Measurements from ENCODE around the gene SKIDA1. TPM values are rescaled to one million over a fixed set of nuclear protein-coding genes. Genes with fewer than 3 reads are reported as not detected.

SKIDA1 gene
- total and polyA plus RNA-seq, 12 donors, result 0.64 to 3.5 (median 2.4) TPM

- H3K27ac ChIP-seq, result peak overlapping the region; percentile 71 to 90 (median 85)
- no peaks in the 10 kb centered on the region for H3K9me3 ChIP-seq (replicated peaks in 1 of 3)
Observed at GRCh38 chr10:21519397-21519933, 6.0 kb downstream of the SKIDA1 start.

GRCh38 chr10:21518641-21519396 is 6.7 kb downstream of the SKIDA1 start:
- TF ChIP-seq CTCF (IDR thresholded peaks at IDR 0.05) (no peak), POLR2A (IDR thresholded peaks at IDR 0.05) (peak in 1 of 2 donors; percentile 61)
- intact Hi-C loops (cut with DNase I), result loop anchor here in 1 of 2 donors (5.0 kb wide), 1 partner anchor 213 kb away; no protein-coding TSS in a partner anchor
- H3K9me3 ChIP-seq (replicated peaks in 1 of 3), result no peaks in the 10 kb centered on the region
- H3K27ac ChIP-seq, result peak overlapping the region; percentile 71 to 90 (median 85)
- peaks cover 15 to 34% of the 10 kb centered on the region in 2 donors for H3K4me1 ChIP-seq (replicated peaks in 1 of 2)
- no peaks in the 10 kb centered on the region for H3K36me3 ChIP-seq (replicated peaks in 1 of 2)
- DNase-seq, result peak in 3 of 7 donors; percentile 49 to 55 (median 52)
- no peaks in the 10 kb centered on the region for H3K27me3 ChIP-seq
- WGBS, 4 donors, result 2 to 5% (median 4%) methylated on average over 16 of the region's 16 CpGs
- peak overlapping the region in 3 of 4 donors; percentile 13 to 70 (median 45) for H3K4me3 ChIP-seq

More at GRCh38 chr10:21519397-21519933, 6.0 kb downstream of the SKIDA1 start:
- no peak for DNase-seq
- 4 to 10% (median 6%) methylated on average over 11 of the region's 11 CpGs for WGBS, 4 donors
- peaks cover 15 to 34% of the 10 kb centered on the region in 2 donors for H3K4me1 ChIP-seq (replicated peaks in 1 of 2)
- H3K27me3 ChIP-seq, result no peaks in the 10 kb centered on the region
- no peaks in the 10 kb centered on the region for H3K36me3 ChIP-seq (replicated peaks in 1 of 2)
- intact Hi-C loops (cut with DNase I), result loop anchor here in 1 of 2 donors (5.0 kb wide), 1 partner anchor 213 kb away; no protein-coding TSS in a partner anchor
- TF ChIP-seq POLR2A (IDR thresholded peaks at IDR 0.05), result no peak
- TF ChIP-seq CTCF (IDR thresholded peaks at IDR 0.05), result no peak
- peak overlapping the region in 3 of 4 donors; percentile 13 to 70 (median 45) for H3K4me3 ChIP-seq

GRCh38 chr10:21518149-21518640 is 7.3 kb downstream of the SKIDA1 start:
- H3K4me1 ChIP-seq (replicated peaks in 1 of 2), result peaks cover 15 to 28% of the 10 kb centered on the region in 2 donors
- WGBS, 4 donors, result 3 to 19% (median 7%) methylated on average over 13 of the region's 13 CpGs
- intact Hi-C loops (cut with DNase I), result loop anchor here in 1 of 2 donors (5.0 kb wide), 1 partner anchor 214 kb away; no protein-coding TSS in a partner anchor
- H3K27me3 ChIP-seq, result no peaks in the 10 kb centered on the region
- peak overlapping the region in 3 of 4 donors; percentile 13 to 70 (median 45) for H3K4me3 ChIP-seq
- TF ChIP-seq POLR2A (IDR thresholded peaks at IDR 0.05) (peak in 1 of 2 donors; percentile 62), CTCF (IDR thresholded peaks at IDR 0.05) (no peak)
- H3K9me3 ChIP-seq (replicated peaks in 1 of 3), result no peaks in the 10 kb centered on the region
- H3K27ac ChIP-seq, result peak overlapping the region; percentile 71 to 90 (median 85)
- DNase-seq, result peak in 5 of 7 donors; percentile 36 to 55 (median 49)
- no peaks in the 10 kb centered on the region for H3K36me3 ChIP-seq (replicated peaks in 1 of 2)

All from adrenal gland (tissue), 12 donors.